Measurements from ENCODE around the gene FAM25A. TPM values are rescaled to one million over a fixed set of nuclear protein-coding genes. Genes with fewer than 3 reads are reported as not detected.
"Not testable (repeated sequence)": the region's sequence is repeated elsewhere in the genome, so short reads cannot be mapped to it uniquely, and the experiment has no call there.

Gene FAM25A
- polyA plus RNA-seq, 2 of the 4 experiments (the other 2 are of a cell fraction): not detected

- H3K27ac ChIP-seq: no peak overlapping the region
- no peaks in the 10 kb centered on the region for H3K9me3 ChIP-seq
- no peak overlapping the region for H3K4me3 ChIP-seq
- ChIA-PET POLR2A (no interaction called here), CTCF (no interaction called here)
- no peak for FAIRE-seq
- no peak for ATAC-seq
- 68% methylated on average over 2 of the region's 2 CpGs for WGBS (ENCODE audit: missing lambda C conversion rate)
- H3K4me2 ChIP-seq: no peak overlapping the region
- DNase-seq (ENCODE audit: low read depth in 1 of 2, low spot score in 1 of 2): no peak
- H3K4me1 ChIP-seq: 0 out of 3 replicates have a peak, but pooled peaks cover 8% of the 10 kb centered on the region
- TF ChIP-seq ESRRA (IDR thresholded peaks at IDR 0.05; ENCODE audit: borderline replicate concordance, low read length) (no peak), ELK1 (IDR thresholded peaks at IDR 0.05; ENCODE audit: low read depth, low read length) (no peak), POLR2A (IDR thresholded peaks at IDR 0.05; ENCODE audit: low read length) (no peak), HOXA7 (CRISPR knock-in tag; IDR thresholded peaks at IDR 0.05) (no peak), RFX5 (IDR thresholded peaks at IDR 0.05) (no peak), HDAC2 (IDR thresholded peaks at IDR 0.05) (no peak)
These were observed 27.2 kb upstream of the FAM25A start for GRCh38 chr10:86992929-86993328.

GRCh38 chr10:86999802-87000403, 20.2 kb upstream of the FAM25A start:
- POLR2A ChIA-PET; H3K4me3 ChIP-seq; ATAC-seq; FAIRE-seq; DNase-seq (ENCODE audit: low read depth in 1 of 2, low spot score in 1 of 2); H3K4me1 ChIP-seq; H3K27ac ChIP-seq; H3K4me2 ChIP-seq; H3K9me3 ChIP-seq; CTCF ChIA-PET: not testable (repeated sequence)
- WGBS (ENCODE audit: missing lambda C conversion rate): 61% methylated on average over 6 of the region's 6 CpGs

- WGBS (ENCODE audit: missing lambda C conversion rate): 43% methylated on average over 3 of the region's 3 CpGs
- DNase-seq (ENCODE audit: low read depth in 1 of 2, low spot score in 1 of 2): no peak
- ChIA-PET POLR2A (no interaction called here), CTCF (no interaction called here)
- Histone ChIP-seq H3K4me1 (no peaks in the 10 kb centered on the region), H3K4me3 (no peak overlapping the region), H3K27ac (no peak overlapping the region), H3K9me3 (no peaks in the 10 kb centered on the region), H3K4me2 (no peak overlapping the region)
- FAIRE-seq: no peak
- ATAC-seq: no peak
- TF ChIP-seq ELK1 (IDR thresholded peaks at IDR 0.05; ENCODE audit: low read depth, low read length) (no peak), FOXS1 (CRISPR knock-in tag; IDR thresholded peaks at IDR 0.05) (no peak), POLR2AphosphoS2 (conservative IDR thresholded peaks at IDR 0.05; ENCODE audit: low read length) (no peak), BHLHE40 (IDR thresholded peaks at IDR 0.05; ENCODE audit: low read depth, low read length) (no peak)
These were observed 19.6 kb upstream of the FAM25A start for GRCh38 chr10:87000491-87000890.

- Histone ChIP-seq H3K4me1 (peaks cover 10% of the 10 kb centered on the region), H3K27ac (peak overlapping the region; percentile 61 to 75; a peak in 4 of 6 replicates), H3K4me2 (peak overlapping the region; percentile 61)
- DNase-seq (ENCODE audit: low read depth in 1 of 2, low spot score in 1 of 2); H3K9me3 ChIP-seq; H3K4me3 ChIP-seq; FAIRE-seq; CTCF ChIA-PET; ATAC-seq; POLR2A ChIA-PET: not testable (repeated sequence)
- 0% methylated on average over 1 of the region's 1 CpG for WGBS (ENCODE audit: missing lambda C conversion rate)
These were observed 13.0 kb upstream of the FAM25A start for GRCh38 chr10:87007124-87007523.

- FAIRE-seq, CTCF ChIA-PET, ATAC-seq, H3K4me3 ChIP-seq, H3K9me3 ChIP-seq, POLR2A ChIA-PET: not testable (repeated sequence)
- DNase-seq (ENCODE audit: low read depth in 1 of 2, low spot score in 1 of 2): peak in 1 of 2 experiments; percentile 42
- Histone ChIP-seq H3K27ac (peak overlapping the region in 1 of 2 experiments; percentile 55; a peak in 2 of 6 replicates), H3K4me2 (peak overlapping the region; percentile 61), H3K4me1 (peaks cover 10% of the 10 kb centered on the region)
- 3% methylated on average over 6 of the region's 6 CpGs for WGBS (ENCODE audit: missing lambda C conversion rate)
These were observed 12.4 kb upstream of the FAM25A start for GRCh38 chr10:87007674-87008073.

- Histone ChIP-seq H3K4me2 (peak overlapping the region; percentile 61; the same call in 2 of the 3 replicates), H3K27ac (peak overlapping the region in 1 of 2 experiments; percentile 38; a peak in 1 of 6 replicates), H3K4me1 (peaks cover 10% of the 10 kb centered on the region)
- 78% methylated on average over 7 of the region's 7 CpGs for WGBS (ENCODE audit: missing lambda C conversion rate)
- H3K9me3 ChIP-seq; ATAC-seq; FAIRE-seq; H3K4me3 ChIP-seq; CTCF ChIA-PET; DNase-seq (ENCODE audit: low read depth in 1 of 2, low spot score in 1 of 2); POLR2A ChIA-PET: not testable (repeated sequence)
These were observed 11.8 kb upstream of the FAM25A start for GRCh38 chr10:87008303-87008702.

- H3K4me3 ChIP-seq; DNase-seq (ENCODE audit: low read depth in 1 of 2, low spot score in 1 of 2); FAIRE-seq; POLR2A ChIA-PET; CTCF ChIA-PET; ATAC-seq; H3K9me3 ChIP-seq; H3K4me2 ChIP-seq; H3K27ac ChIP-seq: not testable (repeated sequence)
- peaks cover 10% of the 10 kb centered on the region for H3K4me1 ChIP-seq
- 96% methylated on average over 17 of the region's 18 CpGs for WGBS (ENCODE audit: missing lambda C conversion rate)
These were observed 10.9 kb upstream of the FAM25A start for GRCh38 chr10:87009134-87009696.

- DNase-seq (ENCODE audit: low read depth in 1 of 2, low spot score in 1 of 2); CTCF ChIA-PET; H3K27ac ChIP-seq; H3K4me1 ChIP-seq; POLR2A ChIA-PET; ATAC-seq; FAIRE-seq; H3K9me3 ChIP-seq; H3K4me2 ChIP-seq; H3K4me3 ChIP-seq: not testable (repeated sequence)
- 60% methylated on average over 3 of the region's 3 CpGs for WGBS (ENCODE audit: missing lambda C conversion rate)
These were observed 6.6 kb upstream of the FAM25A start for GRCh38 chr10:87013528-87013927.

GRCh38 chr10:87014986-87015716, 4.9 kb upstream of the FAM25A start:
- not testable (repeated sequence) for H3K9me3 ChIP-seq

More at GRCh38 chr10:87014986-87015716, 4.9 kb upstream of the FAM25A start:
- DNase-seq (ENCODE audit: low read depth in 1 of 2, low spot score in 1 of 2); ATAC-seq; H3K4me3 ChIP-seq; FAIRE-seq; H3K4me2 ChIP-seq; CTCF ChIA-PET; H3K27ac ChIP-seq; POLR2A ChIA-PET; H3K4me1 ChIP-seq: not testable (repeated sequence)
- 80% methylated on average over 10 of the region's 10 CpGs for WGBS (ENCODE audit: missing lambda C conversion rate)

Measured in A549 (cell line).